SK-MEL-5 (cell line): Measurements from ENCODE around the gene CSF1. TPM values are rescaled to one million over a fixed set of nuclear protein-coding genes. Genes with fewer than 3 reads are reported as not detected.

Experiments used
- DNase-seq: peaks from one replicate; pipeline ENCODE4 v3.0.0-alpha.2; 2016; ENCODE audit warnings: low read depth, low spot score
- in situ Hi-C: cut with HindIII; loops from 2 replicates; pipeline ENCODE4 v1.10.0; 2016; ENCODE audit warnings: low sequenced_read_pairs, high pct_unique_total_duplicates, low pct_unique_long_range_greater_than_20kb
- total RNA-seq: library from RNA; depleted of rRNA; stranded (reverse); fragments of >200 nt; shearing (Covaris generic); gene quantifications from 2 replicates; pipeline ENCODE4 v1.2.3, GENCODE V29; 2014; rRNA removed

CSF1 gene
- total RNA-seq, 1 experiment from 2014 or later, result 4.0 TPM

DNA sequence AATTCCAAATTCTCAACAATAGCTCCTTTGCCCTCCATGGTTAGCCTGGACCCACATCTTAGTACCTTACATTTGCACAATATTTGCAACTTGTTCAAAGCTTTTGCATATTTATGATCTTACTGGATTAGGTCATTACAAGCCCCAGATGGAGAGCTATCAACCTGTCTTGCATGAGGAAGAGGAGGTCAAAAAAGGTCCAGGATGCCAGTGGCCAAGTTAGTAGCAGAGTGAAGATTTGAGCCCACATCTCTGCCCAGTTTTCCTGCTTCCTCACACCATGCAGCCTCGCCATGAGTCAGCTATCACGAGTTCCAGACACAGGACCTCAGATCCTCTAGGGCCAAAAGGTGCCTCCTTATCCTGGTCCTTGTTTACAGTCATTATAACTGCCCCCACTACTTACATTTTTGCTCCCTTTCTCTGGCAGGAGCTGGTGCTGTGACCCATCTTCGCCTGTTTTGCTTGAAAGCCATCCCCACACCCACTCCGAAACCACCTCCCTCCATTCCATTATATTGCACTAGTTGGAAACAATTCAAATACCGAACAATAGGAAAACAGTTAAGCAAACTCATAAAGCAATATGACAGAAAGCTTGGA, 68.9 kb downstream of the CSF1 start:
- peak; percentile 55 for DNase-seq
- in situ Hi-C loops, result no loop called here

Other genes with a start within 250 kb of the CSF1 start
- gene GSTM2, start 242.8 kb upstream of the CSF1 start, total RNA-seq, result 2.2 and 5.9 TPM in 2 replicates
- not detected in 2 replicates for gene GSTM1, start 223.0 kb upstream of the CSF1 start, total RNA-seq
- not detected in 2 replicates for gene GSTM5, start 198.6 kb upstream of the CSF1 start, total RNA-seq
- gene GSTM3, start 169.8 kb upstream of the CSF1 start, total RNA-seq, result 67.6 and 72.1 TPM in 2 replicates
- not detected in 2 replicates for gene EPS8L3, start 146.9 kb upstream of the CSF1 start, total RNA-seq
- 56.4 and 68.3 TPM in 2 replicates for gene AHCYL1, start 73.9 kb downstream of the CSF1 start, total RNA-seq
- gene STRIP1, start 123.8 kb downstream of the CSF1 start, total RNA-seq, result 33.1 and 35.5 TPM in 2 replicates
- gene ALX3, start 159.8 kb downstream of the CSF1 start, total RNA-seq, result not detected in 2 replicates
- gene UBL4B, start 201.6 kb downstream of the CSF1 start, total RNA-seq, result not detected in 2 replicates
- 5.7 and 6.9 TPM in 2 replicates for gene SLC6A17, start 239.6 kb downstream of the CSF1 start, total RNA-seq